Measurements from ENCODE around the gene TLL2.

DNA sequence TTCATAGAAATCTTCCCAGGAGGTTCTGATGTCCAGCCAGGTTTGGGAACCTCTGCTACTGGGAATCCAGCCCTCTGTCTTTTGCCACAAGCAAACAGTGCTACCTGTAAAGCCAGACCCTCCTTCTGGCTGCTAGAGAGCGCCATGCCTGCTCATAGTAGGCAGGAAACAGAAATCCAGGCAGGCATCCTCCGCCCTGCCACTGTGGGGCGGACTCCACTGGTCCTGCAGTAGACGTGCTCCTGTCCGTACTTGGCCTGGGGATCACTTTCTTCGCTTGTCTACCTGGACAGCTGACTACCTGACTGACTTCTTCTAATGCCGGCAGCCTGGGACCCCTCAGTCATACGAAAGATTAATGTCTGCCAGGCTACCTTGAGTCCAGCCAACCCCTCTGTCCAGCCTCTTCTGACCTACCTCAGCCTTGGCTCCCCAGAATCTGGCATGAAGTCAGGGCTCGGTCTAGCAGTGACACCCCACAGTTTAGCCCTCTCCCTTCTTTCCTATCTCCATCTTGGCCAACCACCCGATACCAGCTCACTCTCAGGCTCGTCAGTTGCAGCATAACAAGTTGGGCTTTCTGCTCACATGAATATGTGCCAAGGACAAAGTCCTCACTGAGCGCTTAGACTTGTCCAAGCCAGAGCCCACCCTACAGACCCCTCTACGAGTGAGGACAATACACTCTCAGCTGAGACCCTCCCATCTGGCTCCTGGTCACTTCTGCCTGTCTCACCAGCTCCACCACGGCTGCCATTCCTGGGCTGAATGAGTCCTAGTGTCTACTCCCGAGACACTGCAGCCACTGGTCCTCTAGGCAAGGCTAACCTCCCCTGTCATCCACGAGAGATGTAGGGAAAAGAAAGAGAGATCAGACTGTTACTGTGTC lies 111.1 kb downstream of the TLL2 start:
- TF ChIP-seq, protein P1, sequence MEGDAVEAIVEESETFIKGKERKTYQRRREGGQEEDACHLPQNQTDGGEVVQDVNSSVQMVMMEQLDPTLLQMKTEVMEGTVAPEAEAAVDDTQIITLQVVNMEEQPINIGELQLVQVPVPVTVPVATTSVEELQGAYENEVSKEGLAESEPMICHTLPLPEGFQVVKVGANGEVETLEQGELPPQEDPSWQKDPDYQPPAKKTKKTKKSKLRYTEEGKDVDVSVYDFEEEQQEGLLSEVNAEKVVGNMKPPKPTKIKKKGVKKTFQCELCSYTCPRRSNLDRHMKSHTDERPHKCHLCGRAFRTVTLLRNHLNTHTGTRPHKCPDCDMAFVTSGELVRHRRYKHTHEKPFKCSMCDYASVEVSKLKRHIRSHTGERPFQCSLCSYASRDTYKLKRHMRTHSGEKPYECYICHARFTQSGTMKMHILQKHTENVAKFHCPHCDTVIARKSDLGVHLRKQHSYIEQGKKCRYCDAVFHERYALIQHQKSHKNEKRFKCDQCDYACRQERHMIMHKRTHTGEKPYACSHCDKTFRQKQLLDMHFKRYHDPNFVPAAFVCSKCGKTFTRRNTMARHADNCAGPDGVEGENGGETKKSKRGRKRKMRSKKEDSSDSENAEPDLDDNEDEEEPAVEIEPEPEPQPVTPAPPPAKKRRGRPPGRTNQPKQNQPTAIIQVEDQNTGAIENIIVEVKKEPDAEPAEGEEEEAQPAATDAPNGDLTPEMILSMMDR (conservative IDR thresholded peaks at IDR 0.05; ENCODE audit: low read depth, low read length), result no peak
- TF ChIP-seq EZH2phosphoT487 (IDR thresholded peaks at IDR 0.05; ENCODE audit: borderline replicate concordance, low read length) (no peak), EZH2 (IDR thresholded peaks at IDR 0.05; ENCODE audit: low read length, unreplicated experiment) (no peak)
